IPS-11a (cell line): ENCODE measurements around the gene FAM107A.
"Not testable (repeated sequence)": the region's sequence is repeated elsewhere in the genome, so short reads cannot be mapped to it uniquely, and the experiment has no call there.

Source experiments
- H3K4me3 ChIP-seq: one replicate; pipeline ENCODE4 v1.5.1; 2013; ENCODE audit warnings: low read depth, low read length, control low read depth

FAM107A gene

DNA sequence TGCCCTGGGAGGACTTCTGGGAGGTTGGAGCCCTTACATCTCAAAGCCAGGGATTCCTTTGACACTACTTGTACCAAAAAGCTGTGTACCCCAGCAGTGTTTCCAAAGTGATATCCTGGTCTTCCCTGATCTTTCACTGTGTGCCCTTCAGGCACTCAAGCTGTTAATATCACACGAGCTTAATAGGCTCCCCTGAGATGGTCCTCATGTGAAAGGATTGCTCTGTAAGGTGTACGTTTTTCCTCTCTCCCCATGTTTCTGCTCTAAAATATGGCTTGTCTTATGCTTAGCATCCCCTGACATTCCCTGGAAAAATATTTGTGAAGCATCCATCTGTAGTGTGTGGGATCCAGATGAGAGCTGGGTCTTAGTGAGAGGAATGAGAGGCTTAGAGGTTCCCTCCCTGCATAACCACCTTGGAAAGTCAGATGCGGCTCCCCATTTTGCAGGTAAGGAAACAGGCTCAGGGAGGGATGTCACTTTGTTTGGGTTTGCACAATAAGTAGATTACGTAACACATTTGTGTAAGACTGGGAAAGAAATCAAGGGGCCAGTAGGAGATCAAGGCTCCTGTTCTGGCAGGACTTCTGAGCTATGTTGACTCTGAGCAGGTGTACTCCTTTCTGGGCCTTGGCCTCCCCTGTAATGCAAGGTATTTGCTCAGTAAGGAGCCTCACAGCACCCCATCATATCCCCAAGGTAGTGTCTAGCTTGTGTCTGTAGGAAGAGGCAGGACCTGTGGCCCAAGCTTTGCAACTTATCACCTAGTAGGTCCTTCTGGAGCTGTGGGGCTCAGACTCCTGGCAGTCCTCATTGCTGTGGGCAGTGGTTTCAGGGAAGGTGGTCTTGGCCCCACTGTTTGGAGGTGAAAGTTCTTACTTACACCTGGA lies 39.5 kb downstream of the FAM107A start:
- no peak overlapping the region for H3K4me3 ChIP-seq

DNA sequence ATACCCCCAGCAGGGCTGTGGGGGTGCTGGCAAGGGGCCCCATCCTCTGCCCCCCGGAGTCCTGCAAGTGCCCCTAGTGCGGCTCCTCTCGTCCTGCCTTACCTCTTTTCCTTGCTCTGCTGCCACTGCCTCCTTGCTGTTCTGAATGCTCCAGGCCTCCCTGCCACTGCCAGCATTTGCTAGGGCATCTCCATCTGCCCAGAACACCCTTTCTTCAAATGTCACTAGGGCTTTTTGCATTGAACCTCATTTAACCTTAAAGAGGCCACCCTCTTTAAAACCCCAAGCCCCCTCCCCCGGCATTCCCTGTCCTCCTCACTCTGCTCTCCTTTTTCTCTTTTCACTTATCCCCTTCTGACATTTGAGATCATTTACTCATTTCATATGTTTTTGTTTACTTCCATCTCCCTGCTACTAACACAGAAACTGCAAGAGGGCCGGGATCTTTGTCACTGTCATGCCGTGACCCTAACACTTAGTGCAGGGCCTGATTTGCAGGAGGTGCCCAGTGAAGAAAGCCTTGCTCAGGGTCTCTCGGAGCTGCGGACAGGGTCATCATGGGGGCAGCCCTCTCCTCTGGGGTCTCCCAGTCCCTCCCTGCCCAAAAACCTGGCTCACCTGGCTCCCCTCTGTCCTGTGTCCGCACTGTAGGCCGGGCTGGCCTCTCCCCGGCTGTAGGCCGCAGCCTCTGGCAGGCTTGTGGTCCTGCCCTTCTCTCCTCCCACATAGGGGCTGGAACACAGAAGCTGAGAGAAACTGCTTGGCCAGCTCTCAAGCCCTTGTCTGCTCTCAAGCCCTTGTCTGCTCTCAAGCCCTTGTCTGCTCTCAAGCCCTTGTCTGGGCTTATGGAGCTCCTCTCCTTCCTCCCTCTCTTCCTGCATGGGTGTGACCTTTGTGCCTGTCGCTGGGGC lies 40.4 kb downstream of the FAM107A start, which contains the start of gene ACOX2:
Gene ACOX2, minus strand, starts transcription at position 690 of the 911 bp plus-strand sequence. CDS start 2,084 bp downstream, outside the sequence.
- no peak within 1 kb of the TSS for H3K4me3 ChIP-seq

DNA sequence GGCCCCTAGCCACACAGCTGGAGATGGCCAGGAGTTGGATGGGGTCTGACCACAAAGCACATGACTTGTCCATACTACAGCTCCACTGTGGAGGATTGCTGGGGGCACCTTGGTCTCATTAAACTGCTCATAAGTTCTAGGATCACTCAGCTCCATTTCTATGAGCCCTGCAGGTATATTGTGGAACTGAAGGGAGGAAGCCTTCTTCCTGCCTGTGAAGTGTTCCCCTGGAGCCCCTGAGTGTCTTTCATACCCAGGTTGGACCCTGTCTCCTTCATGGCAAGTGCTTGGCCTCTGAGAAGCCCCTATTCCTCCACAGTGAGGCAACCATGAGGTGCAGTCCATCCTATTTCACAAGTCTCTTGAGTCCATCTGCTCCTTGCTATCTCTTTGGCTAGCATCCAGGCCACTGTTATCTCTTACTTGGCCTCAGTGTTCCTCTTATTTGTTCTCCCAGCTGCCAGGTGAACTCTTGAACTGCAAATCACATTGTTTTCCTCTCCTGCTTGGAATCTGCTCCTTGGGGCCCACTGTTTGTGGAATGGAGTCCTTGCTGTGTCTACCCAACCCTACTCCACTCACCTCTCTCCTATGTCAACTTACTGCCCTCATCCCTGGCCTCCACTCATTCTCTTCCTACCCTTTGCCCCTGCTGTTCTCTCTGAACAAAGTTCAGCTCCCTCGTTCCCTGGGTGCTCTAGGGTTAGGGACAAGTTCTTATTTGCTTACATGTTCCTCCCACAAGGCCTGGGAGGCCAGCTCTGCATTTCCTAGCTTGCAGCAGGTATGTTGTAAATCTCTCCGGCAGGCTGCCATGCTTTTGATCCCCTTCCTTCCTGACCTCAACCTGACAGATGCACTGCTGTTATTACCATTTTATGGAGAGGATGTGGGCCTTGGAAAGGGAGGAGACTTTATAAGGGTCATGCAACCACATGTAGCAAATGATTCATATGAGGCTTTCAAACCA lies 41.4 kb downstream of the FAM107A start:
- no peak overlapping the region for H3K4me3 ChIP-seq

DNA sequence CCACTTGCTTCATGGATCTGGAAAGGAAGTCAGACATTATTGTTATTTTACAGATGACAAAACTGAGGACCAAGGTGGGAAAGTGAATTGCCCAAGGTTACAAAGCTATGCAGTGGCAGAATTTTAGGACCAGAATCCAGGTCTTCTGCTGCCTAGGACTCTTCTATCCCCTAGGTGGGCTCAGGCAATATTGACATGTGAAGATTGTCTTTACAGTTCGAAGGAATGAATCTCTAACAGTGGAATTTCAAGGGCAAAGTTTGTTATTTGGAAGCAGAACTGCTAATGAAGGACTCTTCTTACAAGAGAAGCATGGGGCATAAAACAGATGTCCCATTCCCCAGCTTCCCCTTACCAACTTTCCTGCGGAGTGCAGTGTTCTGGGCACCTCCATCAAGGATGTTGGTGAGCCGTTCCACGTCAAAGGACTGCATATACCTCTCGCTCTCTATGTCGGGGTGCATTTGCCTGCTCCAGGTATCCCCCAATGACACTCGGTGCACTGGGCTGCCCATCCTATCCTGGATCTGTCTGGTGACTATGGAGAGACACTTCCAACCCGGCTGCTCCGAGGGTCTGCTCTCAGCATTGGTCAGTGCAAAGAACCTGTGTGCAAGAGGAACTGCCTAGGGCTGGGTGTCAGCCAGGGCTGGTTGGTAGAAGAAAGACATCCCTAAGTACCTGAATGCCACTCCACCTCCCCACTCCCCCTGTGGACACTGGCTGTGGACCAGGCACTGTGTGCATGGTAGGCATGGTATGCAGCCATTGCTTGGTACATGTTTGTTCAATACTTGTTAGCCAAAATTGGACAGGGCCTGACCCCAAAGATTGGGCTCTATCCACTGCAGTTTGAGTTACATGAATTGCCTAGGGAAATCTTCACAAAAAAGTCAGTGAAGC lies 42.3 kb downstream of the FAM107A start:
- H3K4me3 ChIP-seq = no peak overlapping the region

DNA sequence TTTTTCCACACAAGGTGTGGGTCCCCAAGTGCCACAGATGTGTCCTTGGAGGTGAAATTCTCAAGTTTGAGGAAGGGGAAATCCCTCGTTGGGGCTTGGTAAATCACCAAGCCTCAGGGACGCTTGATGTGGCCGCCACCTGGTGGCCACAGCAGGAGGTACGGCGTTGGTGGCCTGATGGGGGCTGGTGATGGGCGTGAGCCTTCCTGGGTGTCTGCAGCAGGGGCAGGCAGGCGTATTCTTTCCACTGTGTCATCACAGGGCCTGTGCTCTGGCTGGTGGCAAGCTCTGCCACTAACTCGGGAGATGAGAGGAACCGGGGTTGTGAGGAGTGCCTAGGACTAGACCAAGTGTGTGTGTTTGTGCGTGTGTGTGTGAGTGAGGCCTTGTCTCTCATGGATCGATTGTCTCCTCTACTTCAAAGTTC lies 44.4 kb downstream of the FAM107A start:
- H3K4me3 ChIP-seq = no peak overlapping the region

DNA sequence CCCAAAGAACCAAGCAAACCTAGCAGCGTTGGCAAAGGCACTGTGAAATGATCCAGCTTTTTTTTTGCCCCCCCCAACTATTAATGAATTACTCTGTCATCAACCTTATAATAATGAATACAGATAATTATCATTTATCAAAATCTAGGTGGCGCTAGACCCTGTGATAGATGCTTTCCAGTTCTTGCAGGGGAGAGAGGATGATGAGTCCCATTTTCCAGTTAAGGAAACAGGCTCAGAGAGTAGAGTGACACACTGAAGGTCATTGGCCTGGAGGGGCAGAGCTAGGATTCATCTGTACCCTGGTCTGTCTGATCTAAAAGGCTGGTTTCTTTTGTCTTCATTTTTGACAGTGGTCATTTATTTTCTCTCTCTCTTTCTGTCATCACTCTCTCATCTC lies 45.2 kb downstream of the FAM107A start:
- H3K4me3 ChIP-seq = no peak overlapping the region

DNA sequence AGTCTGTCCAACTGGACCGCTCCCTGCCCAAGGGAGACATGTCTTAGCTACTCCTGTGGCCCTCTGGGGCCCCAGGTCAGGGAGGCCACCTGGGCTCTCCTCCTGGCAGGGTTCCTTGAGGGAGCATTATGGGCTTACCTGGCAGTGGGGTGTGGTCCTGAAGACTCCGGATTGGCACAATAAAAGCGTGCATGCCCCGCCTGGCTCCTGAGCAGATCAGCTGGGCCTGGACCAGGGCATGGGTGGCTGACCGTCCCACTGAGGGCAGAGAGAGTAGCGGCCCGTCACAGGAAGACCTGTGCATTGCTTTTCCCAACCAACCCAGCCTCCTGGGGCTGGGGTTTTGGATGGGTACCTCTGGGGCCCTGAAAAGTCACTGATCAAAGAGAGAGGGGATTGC lies 45.6 kb downstream of the FAM107A start:
- no peak overlapping the region for H3K4me3 ChIP-seq

DNA sequence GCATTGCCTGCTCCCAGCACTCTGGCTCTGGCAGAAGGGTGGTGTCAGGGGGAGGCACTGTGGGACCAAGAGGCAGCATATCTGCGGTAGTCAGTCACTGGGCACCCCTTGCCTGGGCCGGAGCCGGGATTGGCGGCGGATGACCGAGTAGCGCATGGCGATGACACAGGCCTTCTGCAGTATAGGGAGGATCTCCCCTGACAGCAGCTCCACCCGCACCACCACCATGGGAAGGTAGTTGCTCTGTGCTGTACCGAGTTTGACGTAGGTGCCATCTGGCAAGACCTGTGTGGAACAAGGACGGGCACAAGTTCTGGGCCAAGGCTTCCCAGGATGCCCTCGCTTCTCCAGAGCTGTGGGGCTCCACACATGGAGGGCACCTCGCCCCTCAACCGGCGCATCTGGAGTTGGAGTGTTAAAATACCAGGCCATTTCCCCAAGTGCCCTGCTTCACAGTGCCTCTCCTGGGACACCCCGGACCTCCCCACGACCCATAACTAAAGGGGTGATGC lies 46.8 kb downstream of the FAM107A start:
- H3K4me3 ChIP-seq = no peak overlapping the region

DNA sequence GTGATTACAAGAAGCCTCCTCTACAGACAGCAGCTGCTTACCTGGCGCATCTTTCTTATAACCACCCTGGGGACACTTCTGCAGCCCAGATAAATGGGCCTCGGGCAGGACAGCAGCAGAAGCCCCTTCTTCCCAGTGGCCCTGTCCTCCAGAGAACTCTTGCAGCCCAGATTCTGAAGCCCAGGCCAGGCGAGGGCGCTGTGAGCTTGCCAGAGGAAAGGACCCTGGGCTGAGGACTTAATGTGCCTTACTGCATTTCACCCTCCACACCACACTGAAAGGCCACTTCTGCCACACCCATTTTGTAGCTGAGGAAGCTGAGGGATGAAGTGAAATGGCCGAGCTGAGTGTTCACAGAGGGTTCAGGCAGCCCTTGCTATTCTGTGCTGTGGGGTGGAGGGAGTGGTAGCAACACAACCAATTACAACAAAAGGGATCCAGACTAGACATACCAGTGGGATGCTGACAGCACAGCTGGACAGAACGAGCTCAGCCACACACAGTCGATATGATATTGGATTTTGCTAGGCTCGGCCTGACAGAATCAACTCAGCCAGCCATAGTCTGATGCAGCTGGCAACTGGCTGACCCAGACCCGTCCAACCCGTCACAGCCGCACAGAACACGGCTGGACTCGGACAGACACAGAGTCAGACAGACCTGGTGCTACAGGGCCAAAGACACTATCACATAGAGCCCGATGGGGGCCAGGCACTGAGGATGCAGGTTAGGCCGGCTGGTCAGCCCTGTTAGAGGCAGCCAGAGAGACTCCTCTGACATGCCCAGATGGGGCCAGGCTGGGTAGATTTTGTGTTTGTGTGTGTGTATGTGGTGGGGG lies 47.5 kb downstream of the FAM107A start:
- H3K4me3 ChIP-seq = no peak overlapping the region

DNA sequence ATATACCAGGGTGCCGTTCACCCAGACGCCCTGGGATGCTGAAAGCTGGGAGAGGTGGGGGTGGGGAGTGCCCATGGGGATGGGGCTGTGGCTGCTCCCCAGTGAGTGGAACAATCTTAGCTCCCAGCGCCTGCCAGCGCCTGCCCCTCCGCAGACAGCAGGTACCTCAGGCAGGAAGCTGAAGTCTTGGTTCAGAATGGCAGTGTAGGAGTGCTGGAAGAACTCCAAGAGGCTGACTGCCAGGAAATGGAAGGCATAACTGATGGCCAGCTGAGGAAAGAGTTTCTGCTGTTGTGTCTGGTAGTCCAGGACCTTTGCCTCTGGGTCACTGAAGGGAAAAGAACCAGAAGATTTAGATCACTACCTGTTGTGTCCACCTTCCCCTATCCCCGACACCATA lies 48.6 kb downstream of the FAM107A start:
- no peak overlapping the region for H3K4me3 ChIP-seq

DNA sequence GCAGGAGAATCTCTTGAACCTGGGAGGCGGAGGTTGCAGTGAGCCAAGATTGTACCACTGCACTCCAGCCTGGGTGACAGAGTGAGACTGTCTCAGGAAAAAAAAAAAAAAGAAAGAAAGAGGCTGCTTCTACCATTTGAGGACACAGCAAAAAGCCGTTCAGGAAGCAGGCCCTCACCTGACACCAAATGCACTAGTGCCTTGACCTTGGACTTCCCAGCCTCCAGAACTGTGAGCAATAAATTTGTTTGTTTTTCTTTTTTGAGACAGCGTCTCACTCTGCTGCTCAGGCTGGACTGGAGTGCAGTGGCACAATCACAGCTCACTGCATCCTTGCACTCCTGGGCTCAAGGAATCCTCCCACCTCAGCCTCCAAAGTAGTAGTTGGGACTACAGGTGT lies 49.8 kb downstream of the FAM107A start:
- not testable (repeated sequence) for H3K4me3 ChIP-seq

DNA sequence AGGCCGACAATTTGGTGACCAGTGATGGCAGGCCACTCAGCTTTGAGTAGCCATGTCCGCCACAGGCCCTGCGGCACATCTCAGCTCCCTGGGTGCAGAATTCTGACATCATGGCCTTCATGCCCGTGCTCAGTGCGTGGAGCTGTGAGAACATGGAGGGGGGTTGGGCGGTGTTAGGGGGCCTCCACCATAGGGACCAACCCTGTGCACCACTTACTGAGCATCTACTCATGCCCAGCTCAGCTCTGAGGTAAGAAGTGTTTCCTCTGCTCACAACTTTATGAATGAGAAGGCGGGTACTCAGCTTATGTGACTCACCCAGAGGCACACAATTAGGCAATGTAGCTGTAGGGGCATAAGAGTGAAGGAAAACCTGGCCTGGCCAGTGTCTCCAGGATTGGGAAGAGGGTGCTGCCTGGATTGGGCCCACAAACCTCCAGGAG lies 50.7 kb downstream of the FAM107A start:
- H3K4me3 ChIP-seq = no peak overlapping the region

DNA sequence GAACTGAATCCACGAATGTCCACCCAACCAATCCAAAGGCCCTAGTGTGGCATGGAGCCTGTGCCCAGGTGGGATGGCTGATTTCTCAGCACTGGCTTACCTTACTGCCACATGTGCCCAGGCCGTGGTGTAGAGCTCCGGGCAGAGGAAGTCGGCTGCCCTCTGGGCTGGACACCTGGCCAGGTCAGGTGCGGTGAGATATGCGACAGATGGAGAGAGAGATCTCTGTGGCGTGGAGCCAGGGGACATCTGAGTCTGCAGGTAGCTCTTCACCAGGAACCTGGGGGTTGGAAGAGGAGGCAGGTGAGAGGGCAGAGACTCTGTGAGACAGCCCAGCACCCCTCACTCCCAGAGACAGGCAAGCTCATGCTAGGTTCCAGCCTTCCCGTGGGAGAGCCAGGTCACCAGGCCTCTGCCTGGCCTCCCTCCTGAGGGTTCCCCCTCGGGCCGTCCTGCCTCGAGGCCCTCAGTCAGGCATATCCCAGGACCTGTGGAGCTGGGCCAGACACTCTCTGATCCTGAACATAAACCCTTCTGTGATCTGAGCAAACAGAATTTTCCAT lies 52.8 kb downstream of the FAM107A start:
- H3K4me3 ChIP-seq = no peak overlapping the region

DNA sequence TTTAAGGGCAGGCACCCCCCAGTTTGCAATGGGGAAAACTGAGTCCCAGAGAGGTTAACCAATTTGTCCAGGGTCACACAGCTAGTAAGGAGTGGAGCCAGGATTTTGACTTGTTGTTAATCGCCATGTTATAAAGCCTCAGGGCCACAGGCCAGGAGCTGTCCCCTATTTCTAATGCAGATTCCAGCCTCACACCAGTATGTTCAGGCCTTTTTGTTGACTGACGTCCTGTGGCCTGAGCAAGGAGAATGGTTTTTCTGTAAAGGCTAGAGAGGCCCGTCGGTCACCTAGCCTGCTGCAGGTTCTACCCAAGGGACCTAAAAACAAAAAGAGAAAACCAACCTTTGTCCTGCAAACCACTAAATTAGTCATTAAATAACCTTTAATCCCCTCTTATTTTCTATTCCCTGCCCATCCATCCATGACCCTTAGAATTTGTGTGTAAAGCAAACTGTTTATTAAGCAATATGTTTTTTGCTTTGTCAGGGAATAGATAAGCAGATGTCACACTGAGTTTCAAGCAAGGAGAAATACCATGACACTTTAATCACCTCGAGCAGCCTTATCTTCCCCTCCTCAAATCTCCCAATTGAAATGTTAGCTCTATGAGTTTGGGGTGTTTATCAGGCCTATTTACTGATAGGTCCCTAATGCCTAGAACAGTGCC lies 54.3 kb downstream of the FAM107A start:
- H3K4me3 ChIP-seq = no peak overlapping the region

DNA sequence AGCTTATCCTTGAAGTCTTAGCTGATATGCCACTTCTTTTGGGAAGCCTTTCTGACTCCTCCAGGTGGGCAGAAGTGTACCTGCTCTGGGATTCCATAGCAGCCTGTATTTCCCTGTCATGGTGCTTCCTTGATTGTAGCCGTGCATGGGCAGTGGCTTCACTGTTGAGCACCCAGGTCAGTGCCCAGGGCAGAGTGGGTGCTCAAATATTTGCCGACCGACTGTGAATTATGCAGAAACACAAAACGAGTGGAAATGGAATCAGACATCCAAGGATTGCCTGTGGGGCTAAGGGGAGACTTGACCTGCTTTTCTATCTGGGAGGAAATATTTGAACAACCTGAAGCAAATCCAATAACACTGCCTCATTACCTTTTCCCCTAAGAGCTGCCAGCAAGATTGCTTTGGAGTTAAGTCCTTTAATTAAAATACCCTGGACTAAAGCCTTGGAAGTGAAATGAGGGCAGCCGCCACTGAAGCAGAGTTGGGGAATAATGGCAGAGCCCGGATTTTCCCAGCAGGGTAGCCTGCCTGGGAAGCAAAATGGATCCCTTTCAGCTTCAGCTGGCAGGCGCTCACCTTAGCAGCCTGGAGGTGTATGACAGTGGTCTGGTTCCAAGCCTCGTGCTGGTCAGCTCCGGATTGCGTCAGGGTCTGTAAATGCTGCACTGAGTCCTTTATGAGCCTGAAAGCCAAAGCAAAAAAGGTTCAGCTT lies 55.1 kb downstream of the FAM107A start:
- no peak overlapping the region for H3K4me3 ChIP-seq

DNA sequence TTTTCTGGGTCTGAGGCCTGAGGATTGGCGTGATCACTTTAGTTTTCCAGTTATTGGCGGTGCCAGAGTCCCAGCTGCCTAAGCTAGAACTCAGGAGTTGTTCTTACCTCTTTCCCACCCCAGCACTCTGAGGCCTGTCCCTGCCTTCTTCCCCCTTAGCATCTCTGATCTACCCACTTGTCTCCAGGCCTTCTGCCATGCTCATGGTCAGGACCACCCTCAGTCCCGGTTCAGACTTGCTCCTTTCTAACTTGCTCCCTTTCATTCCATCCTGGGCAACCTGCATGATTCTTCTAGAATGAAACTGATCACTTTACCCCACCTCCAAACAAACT lies 55.9 kb downstream of the FAM107A start:
- H3K4me3 ChIP-seq = no peak overlapping the region
